HG02970 (cell line): ENCODE data around the gene GUK1.
"Not testable (repeated sequence)": the region's sequence is repeated elsewhere in the genome, so short reads cannot be mapped to it uniquely, and the experiment has no call there.

Experiments used
- ATAC-seq: cut with Tn5 transposase; IDR thresholded peaks from one replicate; pipeline ENCODE4 v1.9.1; 2021; ENCODE audit warnings: mild to moderate bottlenecking, moderate library complexity, moderate number of reproducible peaks; ENCODE audit not compliant: unreplicated experiment, low FRiP score

The GUK1 gene

DNA sequence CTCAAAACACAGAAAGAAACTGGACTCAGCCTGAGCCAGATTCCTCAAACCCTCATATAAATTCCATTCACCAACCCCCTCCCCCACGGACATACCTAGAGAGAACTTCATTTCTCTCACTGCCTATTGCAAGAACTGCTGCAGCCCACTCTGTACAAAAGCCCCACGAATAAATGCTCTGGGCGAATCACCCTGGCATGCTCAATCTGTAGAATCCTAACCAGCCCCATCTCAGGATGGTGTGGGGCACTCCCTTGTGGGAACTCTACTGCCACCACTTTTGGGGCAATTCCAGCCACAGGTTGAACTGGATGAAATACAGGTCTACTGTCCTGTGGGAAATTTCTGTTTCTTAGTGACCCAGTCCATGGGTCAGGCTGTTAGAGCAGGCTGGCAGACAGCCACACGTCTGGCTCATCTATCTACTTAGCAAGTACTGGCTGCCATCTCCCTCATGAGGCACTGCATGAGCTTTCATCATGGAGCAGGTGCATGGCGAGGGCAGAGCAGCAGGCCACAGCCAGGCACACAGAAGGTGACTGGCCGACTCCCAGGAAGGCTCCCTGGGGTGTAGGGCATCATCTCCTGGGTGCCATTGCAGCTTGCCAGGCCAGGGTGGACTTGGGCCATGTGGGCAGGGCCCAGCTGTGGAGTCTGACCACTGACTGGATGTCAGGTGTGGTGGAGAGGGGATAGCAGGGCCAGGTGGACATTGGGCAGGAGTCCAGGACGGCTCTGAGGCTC lies 35.4 kb upstream of the GUK1 start:
- ATAC-seq: no peak

DNA sequence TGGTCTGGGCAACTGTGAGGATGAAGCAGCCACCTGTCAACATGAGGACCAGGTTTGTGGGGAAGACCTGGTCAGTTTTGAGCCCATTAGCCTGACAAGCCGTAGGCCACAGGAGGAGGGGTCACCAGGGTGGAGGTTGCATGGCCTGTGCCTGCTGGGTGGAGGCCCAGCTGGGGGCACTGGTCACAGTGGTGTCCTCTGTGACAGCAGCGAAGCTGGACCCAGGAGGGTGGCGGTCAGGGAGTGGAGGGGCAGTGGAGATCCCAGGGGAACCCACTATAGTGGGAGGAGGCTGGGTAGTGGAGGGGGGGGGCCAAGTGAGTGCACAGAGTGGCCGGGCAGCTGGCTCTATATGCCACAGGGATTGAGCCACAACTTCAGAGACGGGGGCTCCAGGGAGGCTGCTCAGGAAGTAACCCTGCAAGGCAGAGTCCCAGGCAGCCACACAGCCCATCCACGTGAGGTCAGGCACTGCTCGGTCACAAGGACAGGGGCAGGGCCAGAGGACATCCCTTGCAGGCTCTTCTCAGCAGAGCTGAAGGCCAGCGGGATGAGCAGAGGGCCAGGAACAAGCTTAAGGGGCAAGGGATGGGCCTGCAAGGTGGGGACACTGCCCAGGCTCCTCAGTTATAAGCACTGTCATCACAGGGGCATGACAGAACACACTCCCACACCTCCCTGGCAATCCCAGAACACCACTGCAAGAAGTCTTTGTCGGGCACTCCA lies 34.6 kb upstream of the GUK1 start:
- ATAC-seq: no peak

DNA sequence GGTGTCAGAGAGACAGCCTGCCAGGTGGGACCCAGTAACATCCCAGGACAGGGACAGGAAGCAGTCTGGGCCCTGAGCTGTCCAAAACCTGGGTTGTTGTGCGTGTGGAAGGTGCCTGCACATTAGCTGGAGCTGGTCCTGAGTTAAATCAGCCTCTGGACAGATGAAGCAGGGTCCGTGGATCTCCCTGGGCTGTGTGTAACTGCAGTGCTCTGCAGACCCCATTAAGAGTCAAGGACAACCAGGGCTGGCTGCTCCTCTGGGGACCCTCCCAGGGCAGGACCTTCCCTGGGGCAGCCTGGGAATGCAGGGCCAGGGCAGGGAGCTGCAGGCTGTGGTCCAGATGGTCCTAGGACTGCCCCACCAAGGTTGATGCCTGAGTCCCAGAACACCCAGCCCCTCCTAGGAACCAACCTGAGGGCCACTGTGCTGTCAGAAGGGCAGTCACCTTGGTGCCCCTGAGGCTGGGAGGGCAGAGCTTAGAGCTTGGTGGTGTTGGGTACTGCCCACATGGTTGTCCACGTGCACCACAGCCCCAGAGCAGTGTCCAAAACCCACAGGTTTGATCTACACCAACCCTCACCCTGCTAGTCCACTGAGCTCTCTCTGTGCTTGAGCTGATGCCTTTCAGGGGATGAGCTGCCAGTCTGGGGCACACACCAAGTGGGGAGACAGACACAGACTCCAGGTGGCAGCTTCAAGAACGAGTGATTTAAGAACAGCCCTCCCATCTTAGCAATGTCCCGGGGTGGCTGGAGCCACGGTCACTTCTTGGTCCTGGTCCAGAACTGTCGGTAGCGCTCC lies 33.9 kb upstream of the GUK1 start:
- no peak for ATAC-seq

DNA sequence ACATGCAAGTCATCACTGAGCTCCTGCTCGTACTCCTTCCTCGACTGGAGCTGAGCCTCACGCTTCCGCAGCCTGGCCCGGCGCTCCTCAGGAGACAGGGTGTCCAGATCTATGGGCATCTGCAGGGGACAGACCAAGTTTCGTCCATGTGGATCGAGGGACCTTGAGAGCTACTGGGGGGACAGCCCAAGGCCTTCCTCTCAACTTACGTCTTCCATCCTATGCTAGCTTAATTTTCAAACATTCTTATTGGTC lies 33.4 kb upstream of the GUK1 start:
- ATAC-seq: no peak

DNA sequence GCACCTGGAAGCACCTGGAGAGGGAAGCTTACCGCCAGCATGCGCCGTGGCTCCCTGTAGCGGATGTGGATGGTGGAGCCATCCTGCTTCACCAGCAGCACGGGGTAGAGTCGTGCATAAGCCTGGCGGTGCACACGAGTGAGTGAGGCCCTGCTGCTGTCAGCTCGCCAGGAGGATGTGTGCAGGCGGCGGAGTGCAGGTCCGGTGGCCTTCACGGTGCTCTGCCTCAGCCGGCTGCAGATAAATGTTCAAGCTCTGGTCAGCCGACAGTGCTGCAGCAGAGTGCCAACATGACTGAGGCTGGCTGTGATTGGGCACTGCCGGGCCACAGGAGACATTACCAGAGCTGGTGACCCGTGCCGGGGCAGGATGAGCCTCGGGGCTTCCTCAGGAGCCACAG lies 32.4 kb upstream of the GUK1 start:
- no peak for ATAC-seq

DNA sequence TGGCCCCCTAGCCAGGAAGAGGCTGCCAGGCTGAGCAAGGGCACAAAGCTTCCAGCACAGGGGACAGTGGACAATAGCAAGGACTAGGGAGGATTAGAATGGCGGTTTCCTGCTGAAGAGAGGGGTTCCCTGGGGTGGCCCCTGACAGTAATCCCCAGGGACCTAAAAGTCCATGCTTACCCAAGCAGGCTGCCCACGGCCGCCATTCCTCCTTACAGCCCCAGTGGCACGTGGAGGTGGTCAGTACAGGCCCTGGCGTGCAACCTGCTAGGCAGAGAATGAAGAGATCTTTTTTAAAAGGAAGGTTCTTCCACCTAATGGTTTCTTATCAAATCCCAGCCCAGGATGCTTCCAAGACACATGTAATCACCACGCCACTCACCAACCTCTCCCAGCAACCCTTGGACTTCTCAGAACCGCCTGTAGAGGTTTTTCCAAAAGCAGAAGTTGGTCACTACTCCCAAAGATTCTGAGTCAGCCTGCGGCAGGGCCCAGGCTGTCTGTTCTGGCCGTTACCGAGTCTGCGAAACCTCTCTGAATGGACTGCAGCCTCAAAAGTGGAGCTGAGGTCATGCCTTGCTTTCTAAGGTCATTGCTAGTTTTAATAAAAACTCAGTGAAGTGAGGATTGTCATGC lies 31.9 kb upstream of the GUK1 start:
- no peak for ATAC-seq

DNA sequence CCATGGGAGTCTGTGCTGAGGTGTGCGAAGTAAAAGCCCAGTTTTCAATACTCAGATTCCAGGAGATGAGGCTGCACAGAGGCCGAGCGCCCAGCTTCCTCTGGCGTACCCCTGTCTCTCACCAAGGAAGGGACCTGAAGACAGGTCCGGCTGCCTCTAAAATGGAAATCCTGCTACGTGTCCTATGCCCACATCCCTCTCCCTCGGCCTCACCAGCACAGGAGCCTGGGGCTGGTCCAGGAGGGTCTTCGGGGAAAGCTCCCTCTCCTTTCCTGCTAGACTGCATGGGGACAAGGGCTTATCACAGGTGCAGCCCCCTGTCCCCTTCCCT lies 31.4 kb upstream of the GUK1 start:
- no peak for ATAC-seq

DNA sequence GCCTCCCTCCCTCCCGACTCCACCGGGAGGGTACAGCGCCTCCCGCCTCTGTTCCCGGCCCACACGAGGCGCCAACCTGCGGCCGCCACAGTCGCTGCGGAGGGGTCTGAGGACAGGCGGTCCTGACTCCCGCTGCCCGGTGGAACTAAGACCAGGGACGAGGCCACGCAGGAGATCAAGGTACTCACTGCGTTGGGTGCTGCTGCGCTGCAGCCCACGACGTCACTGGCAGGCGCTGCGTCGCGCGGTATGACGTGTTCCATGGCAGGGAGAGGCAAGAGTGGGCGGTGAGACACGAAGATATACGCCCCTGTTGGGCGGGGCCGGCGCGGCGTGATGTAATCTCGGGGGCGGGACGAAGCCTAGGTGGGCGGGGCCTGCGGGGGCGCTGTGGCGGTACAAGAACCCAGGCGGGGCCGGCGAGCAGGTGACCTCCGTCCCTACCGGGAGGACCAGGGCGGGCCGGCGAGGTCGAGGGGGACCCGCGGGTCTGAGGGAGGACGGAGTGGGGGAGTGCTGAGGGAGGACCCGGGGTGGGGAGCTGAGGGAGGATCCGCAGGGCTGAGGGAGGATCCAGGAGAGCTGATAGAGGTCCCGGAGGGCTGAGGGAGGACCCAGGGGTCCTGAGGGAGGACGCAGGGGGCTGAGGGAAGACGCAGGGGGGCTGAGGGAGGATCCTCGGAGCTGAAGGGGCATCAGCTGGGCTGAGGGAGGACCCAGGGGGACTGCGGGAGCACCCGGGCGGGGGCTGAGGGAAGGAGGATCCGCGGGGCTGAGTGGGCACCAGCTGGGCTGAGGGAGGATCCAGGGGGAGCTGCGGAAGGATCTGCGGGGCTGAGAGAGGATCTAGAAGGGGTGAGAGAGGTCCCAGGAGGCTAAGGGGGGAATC lies 30.8 kb upstream of the GUK1 start, which contains the start of gene MRPL55:
TSS of gene MRPL55 (minus strand) at position 227 of the 889 bp plus-strand sequence. CDS start 1,039 bp downstream, outside the sequence.
- ATAC-seq: peak; percentile 87

DNA sequence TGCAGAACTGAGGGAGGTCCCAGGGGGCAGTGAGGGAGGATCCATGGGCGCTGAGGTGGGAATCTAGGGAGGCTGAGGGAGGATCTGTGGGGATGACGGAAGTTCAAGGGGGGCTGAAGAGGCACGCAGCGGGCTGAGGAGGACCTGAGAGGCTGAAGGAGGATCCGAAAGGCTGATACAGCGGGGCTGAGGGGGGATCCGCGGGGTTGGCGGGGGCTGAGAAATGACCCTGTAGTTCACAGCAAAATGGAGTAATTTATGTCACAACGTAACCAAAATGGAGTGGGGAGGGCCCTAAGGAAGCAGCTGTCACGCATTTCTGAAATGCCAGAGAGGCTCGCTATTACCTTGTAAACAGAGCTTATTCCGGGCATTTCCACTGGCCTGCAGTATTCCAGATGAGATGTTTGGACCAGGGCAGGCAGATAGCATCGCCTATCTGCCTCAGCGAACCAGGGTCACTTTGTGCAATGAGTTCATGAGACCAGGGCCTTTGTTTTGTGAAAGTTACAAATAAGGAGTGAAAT lies 30.1 kb upstream of the GUK1 start:
- ATAC-seq: no peak

DNA sequence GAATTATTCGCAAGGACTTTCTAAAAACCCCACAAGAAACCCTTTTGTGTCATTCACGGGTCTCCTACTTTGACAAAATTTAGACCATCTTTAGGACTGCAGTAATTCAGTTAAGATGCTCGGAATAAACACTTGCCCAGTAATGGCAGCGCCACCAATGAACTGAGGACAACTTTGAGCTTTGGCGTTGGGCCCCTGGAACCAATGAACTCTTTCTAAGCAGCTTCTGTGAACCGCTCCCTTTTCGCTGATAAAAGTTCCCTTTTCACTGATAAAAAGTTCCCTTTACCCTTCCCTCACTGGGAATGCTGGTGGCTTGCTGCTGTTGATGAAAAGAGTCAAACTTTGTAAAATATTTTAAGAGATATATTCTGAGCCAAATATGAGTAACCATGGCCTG lies 29.5 kb upstream of the GUK1 start:
- no peak for ATAC-seq

DNA sequence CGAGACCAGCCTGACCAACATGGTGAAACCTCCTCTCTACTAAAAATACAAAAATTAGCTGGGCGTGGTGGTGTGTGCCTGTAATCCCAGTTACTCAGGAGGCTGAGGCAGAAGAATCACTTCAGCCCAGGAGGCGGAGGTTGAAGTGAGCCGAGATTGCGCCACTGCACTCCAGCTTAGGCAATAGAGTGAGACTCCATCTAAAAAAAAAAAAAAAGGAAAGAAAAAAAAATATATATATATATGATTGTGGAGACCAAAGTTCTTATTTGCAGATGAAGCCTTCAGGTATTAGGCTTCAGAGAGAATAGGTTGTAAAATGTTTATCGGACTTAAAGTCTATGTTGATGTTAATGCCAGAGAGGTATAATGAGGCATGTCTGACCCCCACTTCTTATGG lies 28.8 kb upstream of the GUK1 start:
- not testable (repeated sequence) for ATAC-seq

DNA sequence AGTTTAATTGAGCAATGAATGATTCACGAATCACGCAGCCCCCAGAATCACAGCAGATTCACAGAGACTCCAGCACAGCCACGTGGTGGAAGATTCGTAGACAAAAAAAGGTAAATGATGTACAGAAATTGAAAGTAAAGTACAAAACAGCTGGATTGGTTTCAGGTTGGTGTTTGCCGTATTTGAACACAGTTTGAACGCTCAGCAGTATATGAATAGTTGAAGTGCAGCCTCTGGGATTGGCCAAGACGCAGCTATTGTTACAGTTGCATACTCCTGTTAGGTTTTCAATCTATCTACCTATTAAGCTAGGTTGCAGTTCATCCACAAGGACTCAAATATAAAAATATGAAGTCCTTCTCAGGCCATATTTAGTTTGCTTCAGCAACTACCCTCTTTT lies 27.9 kb upstream of the GUK1 start:
- ATAC-seq: no peak

DNA sequence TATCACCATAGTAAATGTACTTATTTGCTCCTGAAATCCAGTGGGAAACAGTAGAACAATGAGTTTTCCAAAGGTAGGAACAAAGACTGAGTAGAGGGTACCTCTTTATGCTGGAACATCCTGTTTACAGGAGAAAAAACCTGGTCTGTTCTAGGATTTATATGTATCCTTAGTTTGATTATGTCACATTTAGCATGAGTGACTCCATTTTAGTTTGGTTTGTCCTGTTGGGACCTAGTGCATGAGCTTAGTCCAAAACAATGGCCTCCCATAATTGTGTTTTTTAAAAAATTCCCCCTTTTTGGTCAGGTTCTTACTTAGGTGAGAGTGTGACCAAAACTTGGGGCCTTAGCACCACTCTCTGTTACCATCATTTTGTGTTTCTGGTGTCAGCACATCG lies 27.5 kb upstream of the GUK1 start:
- ATAC-seq: no peak

DNA sequence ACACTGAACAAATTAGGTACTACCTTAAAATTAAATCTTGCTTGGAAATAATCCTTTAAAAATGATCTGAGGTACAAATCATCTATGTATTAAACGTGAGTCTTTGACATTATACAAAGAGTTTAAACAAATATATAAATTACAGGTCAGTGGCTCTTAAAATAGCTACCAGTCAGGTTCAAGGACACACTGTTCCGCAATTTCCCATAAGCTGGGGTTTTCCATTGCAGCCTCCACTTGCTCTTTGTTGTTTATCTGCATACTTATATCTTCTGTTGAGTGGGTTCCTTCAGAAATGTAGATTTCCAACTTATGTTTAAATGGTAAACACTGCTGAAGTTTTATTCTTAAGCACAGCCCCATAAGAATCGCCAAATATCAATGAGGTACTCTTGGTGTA lies 25.3 kb upstream of the GUK1 start:
- ATAC-seq: no peak

DNA sequence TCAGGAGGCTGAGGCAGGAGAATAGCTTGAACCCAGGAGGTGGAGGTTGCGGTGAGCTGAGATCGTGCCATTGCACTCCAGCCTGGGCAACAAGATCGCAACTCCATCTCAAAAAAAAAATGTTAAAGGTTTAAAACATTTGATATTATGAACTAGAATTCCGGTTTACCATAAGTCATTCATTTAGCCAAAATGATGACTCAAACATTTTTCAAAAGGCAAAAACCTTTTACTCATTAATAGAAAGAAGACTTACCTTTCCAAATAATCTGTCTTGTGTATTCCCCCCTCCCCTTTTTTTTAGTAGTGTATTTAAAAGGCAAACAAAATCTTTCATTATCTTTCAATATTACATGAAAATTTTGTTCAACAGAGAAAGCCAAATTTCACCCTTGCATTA lies 22.7 kb upstream of the GUK1 start:
- no peak for ATAC-seq

DNA sequence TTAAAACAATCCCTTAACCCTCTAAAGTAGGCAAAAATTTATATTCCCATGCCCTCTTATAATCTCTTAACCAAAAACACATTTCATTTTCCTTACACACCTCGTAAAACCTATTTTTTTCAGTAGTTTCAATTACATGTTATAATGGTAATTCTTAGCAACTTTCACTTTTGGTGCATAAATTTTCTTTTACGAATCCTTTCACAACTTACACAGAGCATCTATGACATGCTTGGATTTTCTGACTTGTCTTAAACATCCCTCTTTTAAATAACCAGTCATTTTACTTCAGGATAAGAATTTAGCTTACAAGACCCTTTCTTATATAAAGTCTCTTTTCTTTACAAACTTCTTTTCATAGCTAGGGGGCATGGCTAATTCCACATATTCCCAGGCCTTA lies 22.0 kb upstream of the GUK1 start:
- no peak for ATAC-seq

DNA sequence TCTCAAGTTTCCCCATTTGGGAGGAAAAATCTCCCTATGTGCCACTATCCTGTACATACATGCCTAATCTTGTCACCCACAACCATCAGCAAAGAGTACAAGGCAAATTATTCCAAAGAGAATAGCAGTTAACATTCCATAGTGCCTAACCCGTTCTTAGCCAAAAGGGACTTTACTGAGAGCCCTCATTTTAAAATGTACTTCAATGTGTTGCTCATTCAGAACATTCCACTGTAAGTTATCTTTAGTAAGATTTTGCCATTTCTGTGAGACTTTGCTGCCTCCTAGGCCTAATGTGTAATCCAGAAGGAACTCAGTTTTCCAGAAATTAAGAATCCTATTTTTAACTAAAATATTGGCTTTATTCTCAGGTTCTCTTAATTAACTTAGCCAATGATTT lies 19.7 kb upstream of the GUK1 start:
- ATAC-seq: no peak

DNA sequence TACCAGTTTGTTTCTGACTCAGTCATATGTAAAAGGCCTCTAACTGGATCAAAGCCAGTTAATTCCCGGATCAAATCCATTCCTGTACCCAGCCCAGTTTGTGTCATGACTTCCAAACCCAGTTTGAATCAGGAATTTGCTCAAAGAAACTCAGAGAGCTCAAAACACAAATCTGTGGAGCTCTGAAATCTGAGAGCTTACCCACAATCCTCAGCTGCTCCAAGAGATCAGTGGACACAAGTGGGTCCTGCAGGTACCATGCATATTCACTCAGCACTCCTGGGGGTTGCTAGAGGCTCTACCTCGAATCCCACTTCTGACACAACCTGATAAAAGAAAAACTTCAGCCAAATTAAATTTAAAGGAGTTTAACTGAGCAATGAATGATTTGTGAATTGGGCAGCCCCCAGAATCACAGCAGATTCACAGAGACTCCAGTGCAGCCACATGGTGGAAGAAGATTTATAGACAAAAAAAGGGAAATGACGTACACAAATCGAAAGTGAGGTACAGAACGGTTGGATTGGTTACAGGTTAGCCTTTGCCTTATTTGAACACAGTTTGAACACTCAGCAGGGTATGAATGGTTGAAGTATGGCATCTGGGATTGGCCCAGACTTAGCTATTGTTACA lies 19.1 kb upstream of the GUK1 start:
- ATAC-seq: no peak

DNA sequence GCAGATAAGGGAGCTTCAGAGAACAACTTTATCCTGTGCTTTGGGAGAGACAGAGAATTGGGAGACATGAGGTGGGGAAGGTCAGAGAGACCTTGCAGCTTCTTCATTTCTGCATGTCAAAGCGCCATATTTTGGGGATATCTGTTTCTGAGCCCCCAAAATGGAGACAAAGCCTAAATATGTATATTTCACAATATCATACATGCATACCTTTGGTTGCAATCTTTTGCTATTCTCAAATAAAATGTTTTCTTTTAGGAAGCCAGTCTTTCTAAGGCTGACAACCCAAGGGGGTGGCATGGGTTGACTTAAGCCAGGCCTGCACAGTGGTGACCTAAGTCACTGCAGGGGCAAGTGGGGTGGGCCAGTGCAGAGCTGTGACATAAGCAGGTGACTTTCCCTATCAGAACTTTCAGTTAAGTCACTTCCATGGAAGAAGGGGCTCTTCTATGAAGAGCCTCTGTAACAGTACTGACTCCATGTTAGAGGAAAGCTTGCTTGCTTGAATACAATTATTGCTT lies 17.1 kb upstream of the GUK1 start:
- no peak for ATAC-seq
